Measurements from ENCODE around the gene DSC3.

The DSC3 gene

GRCh38 chr18:31042406-31043181, at the start of gene DSC3:
Gene DSC3 (minus strand): TSS chr18:31042742. CDS start chr18:31042660, 82 bp downstream.
- H2AFZ ChIP-seq = peak within 1 kb of the TSS; percentile 85
- H3K9me3 ChIP-seq (ENCODE audit: control insufficient read depth, low read length) = no peaks in the 10 kb centered on the region
- H3K36me3 ChIP-seq (ENCODE audit: control insufficient read depth, insufficient read depth, low read length) = no peaks in the 10 kb centered on the region
- H3K4me3 ChIP-seq (ENCODE audit: low read depth, low read length) = peak within 1 kb of the TSS; percentile 31
- H3K27ac ChIP-seq = peak within 1 kb of the TSS; percentile 17
- H3K27me3 ChIP-seq (ENCODE audit: control insufficient read depth, insufficient read depth, low read length) = peaks cover 5% of the 10 kb centered on the region
- TF ChIP-seq CTCF (IDR thresholded peaks at IDR 0.05) = no peak
- no peak within 1 kb of the TSS for H3K9ac ChIP-seq
- H3K4me2 ChIP-seq (ENCODE audit: low read length) = peak within 1 kb of the TSS; percentile 62
- no peaks in the 10 kb centered on the region for H3K79me2 ChIP-seq
- H3K4me1 ChIP-seq = no peaks in the 10 kb centered on the region

GRCh38 chr18:31091350-31091749, 48.8 kb upstream of the DSC3 start:
- Histone ChIP-seq H3K4me3 (ENCODE audit: low read depth, low read length) (no peak overlapping the region), H3K27me3 (ENCODE audit: control insufficient read depth, insufficient read depth, low read length) (no peaks in the 10 kb centered on the region), H3K4me2 (ENCODE audit: low read length) (no peak overlapping the region), H3K4me1 (peaks cover 3% of the 10 kb centered on the region), H3K9ac (no peak overlapping the region), H2AFZ (no peak overlapping the region), H3K36me3 (ENCODE audit: control insufficient read depth, insufficient read depth, low read length) (no peaks in the 10 kb centered on the region), H3K79me2 (peaks cover 22% of the 10 kb centered on the region), H3K27ac (no peak overlapping the region), H3K9me3 (ENCODE audit: control insufficient read depth, low read length) (no peaks in the 10 kb centered on the region)
- TF ChIP-seq CTCF (IDR thresholded peaks at IDR 0.05) = no peak

GRCh38 chr18:31088532-31088931, 46.0 kb upstream of the DSC3 start:
- no peaks in the 10 kb centered on the region for H3K27me3 ChIP-seq (ENCODE audit: control insufficient read depth, insufficient read depth, low read length)
- no peak overlapping the region for H3K4me3 ChIP-seq (ENCODE audit: low read depth, low read length)
- H3K79me2 ChIP-seq = peaks cover 8% of the 10 kb centered on the region
- H3K4me2 ChIP-seq (ENCODE audit: low read length) = no peak overlapping the region
- TF ChIP-seq CTCF (IDR thresholded peaks at IDR 0.05) = no peak
- H3K36me3 ChIP-seq (ENCODE audit: control insufficient read depth, insufficient read depth, low read length) = no peaks in the 10 kb centered on the region
- no peak overlapping the region for H2AFZ ChIP-seq
- no peak overlapping the region for H3K9ac ChIP-seq
- H3K9me3 ChIP-seq (ENCODE audit: control insufficient read depth, low read length) = no peaks in the 10 kb centered on the region
- no peaks in the 10 kb centered on the region for H3K4me1 ChIP-seq
- no peak overlapping the region for H3K27ac ChIP-seq

GRCh38 chr18:31079973-31080372, 37.4 kb upstream of the DSC3 start:
- Histone ChIP-seq H3K27ac (no peak overlapping the region), H3K9me3 (ENCODE audit: control insufficient read depth, low read length) (no peaks in the 10 kb centered on the region), H3K36me3 (ENCODE audit: control insufficient read depth, insufficient read depth, low read length) (no peaks in the 10 kb centered on the region), H3K9ac (no peak overlapping the region), H3K4me1 (no peaks in the 10 kb centered on the region), H3K79me2 (peaks cover 3% of the 10 kb centered on the region), H2AFZ (no peak overlapping the region), H3K4me3 (ENCODE audit: low read depth, low read length) (no peak overlapping the region), H3K4me2 (ENCODE audit: low read length) (no peak overlapping the region), H3K27me3 (ENCODE audit: control insufficient read depth, insufficient read depth, low read length) (no peaks in the 10 kb centered on the region)
- TF ChIP-seq CTCF (IDR thresholded peaks at IDR 0.05) = no peak

GRCh38 chr18:31077878-31078277, 35.3 kb upstream of the DSC3 start:
- H3K4me2 ChIP-seq (ENCODE audit: low read length) = no peak overlapping the region
- no peaks in the 10 kb centered on the region for H3K27me3 ChIP-seq (ENCODE audit: control insufficient read depth, insufficient read depth, low read length)
- H3K9me3 ChIP-seq (ENCODE audit: control insufficient read depth, low read length) = no peaks in the 10 kb centered on the region
- no peak overlapping the region for H3K27ac ChIP-seq
- H3K36me3 ChIP-seq (ENCODE audit: control insufficient read depth, insufficient read depth, low read length) = no peaks in the 10 kb centered on the region
- H3K9ac ChIP-seq = no peak overlapping the region
- peaks cover 3% of the 10 kb centered on the region for H3K79me2 ChIP-seq
- no peaks in the 10 kb centered on the region for H3K4me1 ChIP-seq
- H3K4me3 ChIP-seq (ENCODE audit: low read depth, low read length) = no peak overlapping the region
- no peak overlapping the region for H2AFZ ChIP-seq
- TF ChIP-seq CTCF (IDR thresholded peaks at IDR 0.05) = no peak

Measured in parathyroid adenoma (tissue), 2 donors.